GM06990 (cell line): Measurements from ENCODE around the gene PPARGC1A.

Source experiments
- DNase-seq: peaks from one replicate; pipeline ENCODE4 v3.0.0-alpha.2; 2011; ENCODE audit not compliant: insufficient read length; ENCODE audit errors: extremely low read depth
- H3K27me3 ChIP-seq: replicated peaks from 2 replicates; pipeline ENCODE4 v1.6.0; 2011; ENCODE audit warnings: low read length; ENCODE audit not compliant: control insufficient read depth, insufficient read depth
- H3K36me3 ChIP-seq: 2 replicates; pipeline ENCODE4 v1.5.1; 2011; ENCODE audit warnings: low read length; ENCODE audit not compliant: control insufficient read depth, insufficient read depth
- H3K4me3 ChIP-seq: replicated peaks from 2 replicates; pipeline ENCODE4 v1.5.1; 2011; ENCODE audit warnings: low read depth, mild to moderate bottlenecking, control low read depth, low read length
- CTCF ChIP-seq: IDR thresholded peaks from 2 replicates; pipeline ENCODE4 v1.5.1; 2011; ENCODE audit warnings: low read length, control low read depth, mild to moderate bottlenecking, inconsistent platforms; ENCODE audit not compliant: insufficient read depth, poor library complexity, severe bottlenecking

Gene PPARGC1A

GRCh38 chr4:23828779-23829178 lies 61.1 kb downstream of the PPARGC1A start:
- DNase-seq: no peak
- Histone ChIP-seq H3K27me3 (no peaks in the 10 kb centered on the region), H3K36me3 (no peaks in the 10 kb centered on the region), H3K4me3 (no peak overlapping the region)
- TF ChIP-seq CTCF: no peak

GRCh38 chr4:23828020-23828715 lies 61.7 kb downstream of the PPARGC1A start:
- DNase-seq: no peak
- Histone ChIP-seq H3K4me3 (no peak overlapping the region), H3K36me3 (no peaks in the 10 kb centered on the region), H3K27me3 (no peaks in the 10 kb centered on the region)
- TF ChIP-seq CTCF: no peak

GRCh38 chr4:23822181-23822580 lies 67.7 kb downstream of the PPARGC1A start:
- H3K27me3 ChIP-seq: no peaks in the 10 kb centered on the region
- DNase-seq: no peak

GRCh38 chr4:23819041-23819511 lies 70.8 kb downstream of the PPARGC1A start:
- no peak for TF ChIP-seq CTCF
- no peak for DNase-seq
- H3K4me3 ChIP-seq: no peak overlapping the region

More at GRCh38 chr4:23822181-23822580, 67.7 kb downstream of the PPARGC1A start:
- H3K36me3 ChIP-seq: no peaks in the 10 kb centered on the region
- no peak for TF ChIP-seq CTCF
- H3K4me3 ChIP-seq: no peak overlapping the region

GRCh38 chr4:23818097-23818885 lies 71.6 kb downstream of the PPARGC1A start:
- DNase-seq: no peak
- H3K27me3 ChIP-seq: no peaks in the 10 kb centered on the region
- TF ChIP-seq CTCF: no peak
- H3K4me3 ChIP-seq: no peak overlapping the region
- no peaks in the 10 kb centered on the region for H3K36me3 ChIP-seq

More at GRCh38 chr4:23819041-23819511, 70.8 kb downstream of the PPARGC1A start:
- Histone ChIP-seq H3K27me3 (no peaks in the 10 kb centered on the region), H3K36me3 (no peaks in the 10 kb centered on the region)
